ENCODE data around the gene OMD.
A peak's percentile ranks its signal among the peaks of the same experiment; 100 is the strongest.

GRCh38 chr9:92455217-92455616 lies 30.9 kb upstream of the OMD start:
- TF ChIP-seq CTCF (conservative IDR thresholded peaks at IDR 0.05; ENCODE audit: low read length): peak; percentile 78
- TF ChIP-seq EZH2phosphoT487 (IDR thresholded peaks at IDR 0.05; ENCODE audit: borderline replicate concordance, low read depth, low read length): no peak

All from OCI-LY7 (cell line).